OCI-LY7 (cell line): ENCODE measurements around the gene OR2T2.
"Not testable (repeated sequence)": the region's sequence is repeated elsewhere in the genome, so short reads cannot be mapped to it uniquely, and the experiment has no call there.

ENCODE experiments used
- EZH2phosphoT487 ChIP-seq: fragments of 200-600 bp; sonication (generic); IDR thresholded peaks from 2 replicates; pipeline ENCODE4 v1.6.1; 2018; ENCODE audit warnings: low read depth, borderline replicate concordance, mild to moderate bottlenecking, mixed run types, antibody characterized with exemption, low read length, moderate library complexity, mixed read lengths
- TF ChIP-seq, protein P1 (sequence below): fragments of 200-600 bp; sonication (generic); conservative IDR thresholded peaks from 2 replicates; pipeline ENCODE4 v1.5.1; 2014; ENCODE audit warnings: mild to moderate bottlenecking, antibody characterized with exemption, low read length, moderate library complexity, mixed read lengths

DNA sequence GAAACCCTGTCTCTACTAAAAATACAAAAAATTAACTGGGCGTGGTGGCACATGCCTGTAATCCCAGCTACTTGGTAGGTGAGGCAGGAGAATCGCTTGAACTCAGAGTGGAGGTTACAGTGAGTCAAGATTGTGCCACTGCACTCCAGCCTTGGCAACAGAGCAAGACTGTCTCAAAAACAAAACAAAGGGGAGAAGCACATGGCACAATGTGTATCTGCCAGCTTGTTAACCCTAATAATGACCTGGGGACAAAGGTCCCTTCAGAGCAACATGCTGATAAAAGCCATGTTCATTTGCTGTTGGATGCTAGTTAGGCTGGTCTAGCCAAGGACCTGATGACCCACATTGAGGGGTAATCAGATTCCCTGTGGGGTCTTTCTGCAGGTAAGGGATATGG is 11.2 kb downstream of the OR2T2 start:
- TF ChIP-seq, protein P1, sequence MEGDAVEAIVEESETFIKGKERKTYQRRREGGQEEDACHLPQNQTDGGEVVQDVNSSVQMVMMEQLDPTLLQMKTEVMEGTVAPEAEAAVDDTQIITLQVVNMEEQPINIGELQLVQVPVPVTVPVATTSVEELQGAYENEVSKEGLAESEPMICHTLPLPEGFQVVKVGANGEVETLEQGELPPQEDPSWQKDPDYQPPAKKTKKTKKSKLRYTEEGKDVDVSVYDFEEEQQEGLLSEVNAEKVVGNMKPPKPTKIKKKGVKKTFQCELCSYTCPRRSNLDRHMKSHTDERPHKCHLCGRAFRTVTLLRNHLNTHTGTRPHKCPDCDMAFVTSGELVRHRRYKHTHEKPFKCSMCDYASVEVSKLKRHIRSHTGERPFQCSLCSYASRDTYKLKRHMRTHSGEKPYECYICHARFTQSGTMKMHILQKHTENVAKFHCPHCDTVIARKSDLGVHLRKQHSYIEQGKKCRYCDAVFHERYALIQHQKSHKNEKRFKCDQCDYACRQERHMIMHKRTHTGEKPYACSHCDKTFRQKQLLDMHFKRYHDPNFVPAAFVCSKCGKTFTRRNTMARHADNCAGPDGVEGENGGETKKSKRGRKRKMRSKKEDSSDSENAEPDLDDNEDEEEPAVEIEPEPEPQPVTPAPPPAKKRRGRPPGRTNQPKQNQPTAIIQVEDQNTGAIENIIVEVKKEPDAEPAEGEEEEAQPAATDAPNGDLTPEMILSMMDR = not testable (repeated sequence)
- TF ChIP-seq EZH2phosphoT487 = not testable (repeated sequence)
